Measurements from ENCODE around the gene GPD2. TPM values are rescaled to one million over a fixed set of nuclear protein-coding genes. Genes with fewer than 3 reads are reported as not detected.
A peak's percentile ranks its signal among the peaks of the same experiment; 100 is the strongest.

GPD2 gene
- total and polyA plus RNA-seq, 2 of the 8 experiments (the other 6 are each of a cell fraction or from before 2014, with no cell fraction given): 8.4 to 43.1 TPM

DNA sequence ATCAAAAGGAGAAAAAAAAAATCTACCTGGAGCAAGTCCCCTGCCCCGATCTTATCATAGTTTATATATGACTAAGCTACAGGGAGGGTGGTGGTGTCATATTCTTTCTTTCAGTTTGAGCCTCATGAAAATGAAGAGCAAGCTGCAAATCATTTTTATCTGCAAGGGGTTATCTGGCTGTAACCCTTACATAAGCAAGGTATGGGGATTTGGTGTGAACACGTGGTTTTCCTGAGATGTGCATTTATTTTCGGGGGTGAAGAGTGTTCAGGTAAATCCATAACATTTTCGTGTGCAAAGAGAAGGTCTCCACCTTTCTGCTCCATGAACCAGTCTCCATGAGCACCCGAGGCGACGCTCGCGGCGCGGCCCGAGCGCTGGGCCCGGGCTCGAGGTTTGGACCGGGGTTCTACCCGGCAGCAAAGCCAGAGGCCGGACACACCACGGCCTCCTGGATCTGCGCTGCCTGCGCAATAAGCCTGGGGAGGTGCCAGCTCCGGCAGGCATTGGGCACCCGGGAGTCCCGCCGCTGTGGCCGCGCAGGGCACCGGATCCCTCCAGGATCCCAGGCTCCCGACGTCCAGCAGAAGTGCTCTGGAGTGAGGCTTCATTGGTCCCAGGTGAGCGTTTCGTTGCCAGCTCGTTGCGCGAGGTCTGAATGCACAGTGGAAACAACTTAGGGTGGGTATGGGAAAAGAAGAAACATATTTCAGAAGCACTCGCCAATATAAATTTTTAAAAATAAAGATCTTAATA lies 36.1 kb upstream of the GPD2 start:
- H3K79me1 ChIP-seq (ENCODE audit: low read depth, low read length): no peaks in the 10 kb centered on the region
- TF ChIP-seq TBP (IDR thresholded peaks at IDR 0.05; ENCODE audit: low read depth, low read length) (no peak), KDM4A (IDR thresholded peaks at IDR 0.05; ENCODE audit: low read depth, low read length, severe bottlenecking) (peak; percentile 87), SIN3A (conservative IDR thresholded peaks at IDR 0.05 in 1 of 2, IDR thresholded peaks at IDR 0.05 in 1 of 2; ENCODE audit: low read depth in 1 of 2, low read length in 2 of 2) (peak in 1 of 2 experiments; percentile 55; a peak in 1 of 4 replicates), PHF8 (conservative IDR thresholded peaks at IDR 0.05; ENCODE audit: low read depth, low read length) (peak; percentile 53), RNF2 (IDR thresholded peaks at IDR 0.05; ENCODE audit: borderline replicate concordance, low read depth, low read length, missing control alignments, poor library complexity, severe bottlenecking) (no peak), HDAC6 (IDR thresholded peaks at IDR 0.05; ENCODE audit: low read depth, low read length) (no peak), GABPA (IDR thresholded peaks at IDR 0.05; ENCODE audit: borderline replicate concordance, insufficient read depth, low read length) (no peak), ASH2L (IDR thresholded peaks at IDR 0.05; ENCODE audit: low read length) (peak; percentile 100), BACH1 (IDR thresholded peaks at IDR 0.05; ENCODE audit: low read length) (no peak), CBX8 (IDR thresholded peaks at IDR 0.05; ENCODE audit: borderline replicate concordance, low read depth, low read length) (no peak)

More for the DNA sequence above, 36.1 kb upstream of the GPD2 start:
- ChIA-PET POLR2A (ENCODE audit: partially characterized antibody) (interaction anchor here (0.8 to 1.4 kb wide), 3 partner anchors 36 to 66 kb away, joined by 3 to 5 read pairs (median 4); partner anchors contain the start of gene GPD2), CTCF (ENCODE audit: partially characterized antibody) (interaction anchor here (0.8 to 1.8 kb wide), 5 partner anchors 13 to 493 kb away, joined by 3 to 6 read pairs (median 5); no protein-coding TSS in a partner anchor)
- no peak overlapping the region for H2BK12ac ChIP-seq (ENCODE audit: low read depth, low read length)
- H3K27me3 ChIP-seq (replicated peaks in 1 of 4; ENCODE audit: control insufficient read depth in 3 of 4, extremely low read depth in 1 of 4, insufficient read depth in 3 of 4, low read length in 3 of 4): peaks cover 0 to 6% (median 5%) of the 10 kb centered on the region in 4 experiments; a peak in 4 of 7 replicates
- FAIRE-seq: no peak
- no peak overlapping the region for H2BK15ac ChIP-seq (ENCODE audit: low read length)
- no peak overlapping the region for H3K14ac ChIP-seq (ENCODE audit: insufficient read length)
- H3K56ac ChIP-seq (replicated peaks; ENCODE audit: insufficient read length, low read depth, low read length): peak overlapping the region; percentile 63
- H2BK20ac ChIP-seq (ENCODE audit: low read length): no peak overlapping the region
- no peaks in the 10 kb centered on the region for H4K20me1 ChIP-seq (replicated peaks in 1 of 2; ENCODE audit: control insufficient read depth in 1 of 2, insufficient read depth in 2 of 2, low read length in 2 of 2)
- H4K8ac ChIP-seq (ENCODE audit: extremely low read depth, insufficient read depth, low read length): peak overlapping the region; percentile 82; the same call in 1 of the 2 replicates
- H3K9me3 ChIP-seq (ENCODE audit: insufficient read depth in 2 of 2, low read depth in 1 of 2, low read length in 1 of 2): no peaks in the 10 kb centered on the region
- 0 out of 2 replicates have a peak overlapping the region, but pooled peaks have one; percentile 54 for H2BK5ac ChIP-seq (ENCODE audit: low read depth, low read length)
- H3K9ac ChIP-seq (replicated peaks in 1 of 4; ENCODE audit: extremely low read depth in 1 of 4, low read depth in 3 of 4, low read length in 3 of 4): peak overlapping the region in 3 of 4 experiments; percentile 31 to 60 (median 60); a peak in 5 of 7 replicates
- no peak overlapping the region for H4K91ac ChIP-seq (replicated peaks; ENCODE audit: insufficient read length, low read length)
- H3K23ac ChIP-seq (ENCODE audit: insufficient read length): no peak overlapping the region
- H3K4ac ChIP-seq (replicated peaks; ENCODE audit: insufficient read length, low read depth, low read length): no peak overlapping the region
- DNase-seq (ENCODE audit: low read depth in 1 of 2, low spot score in 2 of 2): peak; percentile 58 to 85
- peak overlapping the region; percentile 80 to 94 (median 86) for H3K4me3 ChIP-seq (ENCODE audit: extremely low read depth in 1 of 4, insufficient read depth in 2 of 4, low read depth in 3 of 4, low read length in 4 of 4)
- peak overlapping the region; percentile 46 to 68 for H3K4me2 ChIP-seq (ENCODE audit: insufficient read depth in 1 of 2, low read depth in 2 of 2, low read length in 2 of 2)
- peak overlapping the region; percentile 32; the same call in 1 of the 2 replicates for H3K18ac ChIP-seq (ENCODE audit: extremely low read depth, low read length)
- 2% methylated on average over 35 of the region's 36 CpGs; no CpG with 5 or more reads in 1 of the 2 experiments for WGBS, 2 experiments (ENCODE audit: extremely low coverage in 1 of 2, insufficient coverage in 1 of 2, insufficient read length in 1 of 2, insufficient replicate concordance in 2 of 2, low coverage in 1 of 2, low lambda C conversion rate in 2 of 2, missing lambda C conversion rate in 1 of 2)
- no peaks in the 10 kb centered on the region for H3K36me3 ChIP-seq (ENCODE audit: control insufficient read depth in 2 of 4, insufficient read depth in 4 of 4, low read length in 3 of 4)
- H3K27ac ChIP-seq (ENCODE audit: low read depth, low read length): no peak overlapping the region
- H2BK120ac ChIP-seq (replicated peaks; ENCODE audit: low read depth, low read length): no peak overlapping the region
- H2AFZ ChIP-seq (ENCODE audit: low read length): peak overlapping the region; percentile 99
- H2AK5ac ChIP-seq (ENCODE audit: low read depth, low read length): no peak overlapping the region
- H3K23me2 ChIP-seq (ENCODE audit: low read depth, low read length): peaks cover 3% of the 10 kb centered on the region
- H4K5ac ChIP-seq (ENCODE audit: insufficient read length, low read depth, low read length): no peak overlapping the region
- H3K79me2 ChIP-seq (ENCODE audit: control insufficient read depth in 1 of 2, insufficient read depth in 2 of 2, low read length in 2 of 2): no peaks in the 10 kb centered on the region
- H3K4me1 ChIP-seq (replicated peaks in 1 of 4; ENCODE audit: control insufficient read depth in 3 of 4, insufficient read depth in 4 of 4, low read length in 3 of 4): peaks cover 0 to 4% (median 2%) of the 10 kb centered on the region in 4 experiments; a peak in 3 of 7 replicates

Measured in H1 (cell line).